COLO668 (cell line): ENCODE results near the gene WNK1.
"Not testable (repeated sequence)": the region's sequence is repeated elsewhere in the genome, so short reads cannot be mapped to it uniquely, and the experiment has no call there.

Experiments
- DNase-seq: peaks from one replicate; lab custom pipeline; 2025; ENCODE audit not compliant: unreplicated experiment; lab: John Stamatoyannopoulos, UW

Gene WNK1

GRCh38 chr12:751999-752694 lies at the start of gene WNK1:
TSS of gene WNK1 (plus strand) at chr12:752579. CDS start at chr12:753566, 987 bp downstream.
- peak; percentile 98 for DNase-seq

GRCh38 chr12:704516-705242 lies 47.7 kb upstream of the WNK1 start:
- no peak for DNase-seq

GRCh38 chr12:708084-708483 lies 44.3 kb upstream of the WNK1 start:
- not testable (repeated sequence) for DNase-seq

- DNase-seq, result no peak
Observed at GRCh38 chr12:709455-710020, 42.8 kb upstream of the WNK1 start.

GRCh38 chr12:712172-712863 lies 40.1 kb upstream of the WNK1 start:
- DNase-seq, result no peak

- DNase-seq, result no peak
Observed at GRCh38 chr12:713281-713875, 39.0 kb upstream of the WNK1 start.

GRCh38 chr12:716506-716905 lies 35.9 kb upstream of the WNK1 start:
- no peak for DNase-seq

GRCh38 chr12:718756-719102 lies 33.6 kb upstream of the WNK1 start:
- no peak for DNase-seq

GRCh38 chr12:720231-720941 lies 32.0 kb upstream of the WNK1 start:
- no peak for DNase-seq

- DNase-seq, result no peak
Observed at GRCh38 chr12:724194-724855, 28.1 kb upstream of the WNK1 start.

GRCh38 chr12:725076-725475 lies 27.3 kb upstream of the WNK1 start:
- DNase-seq, result no peak

- no peak for DNase-seq
Observed at GRCh38 chr12:726281-727140, 25.9 kb upstream of the WNK1 start.

GRCh38 chr12:727321-727720 lies 25.1 kb upstream of the WNK1 start:
- DNase-seq, result no peak

GRCh38 chr12:728781-729180 lies 23.6 kb upstream of the WNK1 start:
- DNase-seq, result no peak

GRCh38 chr12:729221-729620 lies 23.2 kb upstream of the WNK1 start:
- no peak for DNase-seq

- no peak for DNase-seq
Observed at GRCh38 chr12:730550-730949, 21.8 kb upstream of the WNK1 start.

- no peak for DNase-seq
Observed at GRCh38 chr12:737122-737739, 15.1 kb upstream of the WNK1 start.

- no peak for DNase-seq
Observed at GRCh38 chr12:738712-739111, 13.7 kb upstream of the WNK1 start.

- no peak for DNase-seq
Observed at GRCh38 chr12:739349-739748, 13.0 kb upstream of the WNK1 start.
